GM12878 (cell line): ENCODE data around the gene ANP32A. TPM values are rescaled to one million over a fixed set of nuclear protein-coding genes. Genes with fewer than 3 reads are reported as not detected.

Experiments used
- ATAC-seq: fragments of 200-7000 bp; cut with Tn5 transposase; 3 replicates; pipeline ENCODE4 v1.9.1; 2020; ENCODE audit warnings: mild to moderate bottlenecking, moderate library complexity
- BruUV-seq: library from RNA; stranded (reverse); fragments of 400-500 nt; replicated peaks from 2 replicates; lab custom pipeline; 2021; lab: Mats Ljungman, UMichigan
- CTCF ChIA-PET: fragments of 300-600 bp; sonication (Branson Sonifier 250); formaldehyde crosslinking; extraction: SDS; loops from one replicate; lab custom pipeline; 2021; ENCODE audit warnings: inconsistent platforms; lab: Yijun Ruan, JAX
- POLR2A ChIA-PET: fragments of 350-600 bp; formaldehyde crosslinking; extraction: SDS; loops from one replicate; lab custom pipeline; 2021; ENCODE audit warnings: inconsistent platforms; lab: Charles Lee
- RAD21 ChIA-PET: fragments of 300-600 bp; sonication (Branson Sonifier 250); formaldehyde crosslinking; loops from one replicate; lab custom pipeline; 2023; ENCODE audit warnings: antibody characterized with exemption; ENCODE audit not compliant: unreplicated experiment; lab: Charles Lee
- SMC1A ChIA-PET: fragments of 300-600 bp; sonication (Branson Sonifier 250); formaldehyde crosslinking; loops from one replicate; lab custom pipeline; 2023; ENCODE audit not compliant: unreplicated experiment, uncharacterized antibody; lab: Charles Lee
- DNase-seq: peaks from one replicate; pipeline ENCODE4 v3.0.0-alpha.2; 2011; ENCODE audit warnings: low read depth, low spot score
- FAIRE-seq: peaks from 3 replicates; lab custom pipeline; 2011; peaks lifted over from hg19 to GRCh38; lab: Jason Lieb, UNC
- H2AFZ ChIP-seq: 2 replicates; pipeline ENCODE4 v1.6.0; 2011; ENCODE audit warnings: low read depth, low read length, control low read depth; ENCODE audit not compliant: control insufficient read depth
- H3K27ac ChIP-seq: 2 replicates; pipeline ENCODE4 v1.5.1; 2011; ENCODE audit warnings: control low read depth; ENCODE audit not compliant: control insufficient read depth, insufficient read depth
- H3K27me3 ChIP-seq, 2 experiments: replicated peaks in 1 of 2; 2 replicates each; pipeline versions ENCODE4 v1.6.0 to v1.6.1; 2011; ENCODE audit warnings: low read length in 1 of 2; ENCODE audit not compliant: control insufficient read depth in 2 of 2, insufficient read depth in 2 of 2
- H3K36me3 ChIP-seq, 2 experiments: 2 replicates each; pipeline ENCODE4 v1.5.1; 2011; ENCODE audit warnings: low read length in 1 of 2; ENCODE audit not compliant: control insufficient read depth in 2 of 2, insufficient read depth in 2 of 2
- H3K4me1 ChIP-seq: 2 replicates; pipeline ENCODE4 v1.6.1; 2011; ENCODE audit warnings: mild to moderate bottlenecking, low read length, moderate library complexity, mixed read lengths; ENCODE audit not compliant: control insufficient read depth, insufficient read depth
- H3K4me2 ChIP-seq: 2 replicates; pipeline ENCODE4 v1.6.0; 2011; ENCODE audit warnings: control low read depth; ENCODE audit not compliant: control insufficient read depth, insufficient read depth
- H3K4me3 ChIP-seq: fragments of 200-600 bp; sonication (generic); 2 replicates; pipeline ENCODE4 v1.5.1; 2016
- H3K79me2 ChIP-seq: 2 replicates; pipeline ENCODE4 v1.6.0; 2011; ENCODE audit warnings: low read length; ENCODE audit not compliant: control insufficient read depth, insufficient read depth
- H3K9ac ChIP-seq: 2 replicates; pipeline ENCODE4 v1.8.0; 2011; ENCODE audit warnings: low read length, control low read depth, mixed read lengths; ENCODE audit not compliant: control insufficient read depth, insufficient read depth
- H3K9me3 ChIP-seq: replicated peaks from 3 replicates; pipeline ENCODE4 v1.5.1; 2011; ENCODE audit warnings: mild to moderate bottlenecking, low read length; ENCODE audit not compliant: control insufficient read depth, insufficient read depth
- H4K20me1 ChIP-seq: 2 replicates; pipeline ENCODE4 v1.6.0; 2011; ENCODE audit not compliant: control insufficient read depth, insufficient read depth
- ASH2L ChIP-seq: fragments of 300-600, 200-600 bp; sonication (generic); IDR thresholded peaks from 2 replicates; pipeline ENCODE4 v1.6.1; 2017; ENCODE audit warnings: low read depth, mild to moderate bottlenecking, borderline replicate concordance
- CBX5 ChIP-seq: sonication (generic); IDR thresholded peaks from 2 replicates; pipeline ENCODE4 v1.6.1; 2016; ENCODE audit warnings: low read depth, moderate library complexity, mild to moderate bottlenecking, inconsistent platforms
- CEBPB ChIP-seq, 2 experiments: fragments of 150-350 bp in 1 of 2; IDR thresholded peaks; 2 replicates each; pipeline ENCODE4 v1.6.1; 2012 to 2014; ENCODE audit warnings: low read depth in 2 of 2, low read length in 2 of 2, borderline replicate concordance in 1 of 2, inconsistent platforms in 1 of 2
- CREM ChIP-seq: IDR thresholded peaks from 2 replicates; pipeline ENCODE4 v1.6.1; 2014; ENCODE audit warnings: antibody characterized with exemption, low read depth
- NR2C1 ChIP-seq: fragments of 450-650 bp; IDR thresholded peaks from 2 replicates; pipeline ENCODE4 v1.6.1; 2017; ENCODE audit warnings: antibody characterized with exemption, mild to moderate bottlenecking, moderate library complexity
- NR2C2 ChIP-seq: IDR thresholded peaks from 2 replicates; pipeline ENCODE4 v1.6.1; 2011; ENCODE audit warnings: borderline replicate concordance, low read depth; ENCODE audit not compliant: control insufficient read depth, insufficient read length
- TARDBP ChIP-seq: IDR thresholded peaks from 2 replicates; pipeline ENCODE4 v1.6.1; 2016; ENCODE audit warnings: borderline replicate concordance
- WGBS: methylation state at CpG from one replicate; pipeline ENCODE4 v1.1.6; 2016; ENCODE audit warnings: low lambda C conversion rate; ENCODE audit not compliant: insufficient replicate concordance, insufficient coverage; ENCODE audit errors: missing lambda C conversion rate; 5-methylcytosine and 5-hydroxymethylcytosine counted together
- in situ Hi-C: fragments of 300-500 bp; cut with MboI; formaldehyde crosslinking; loops from 9 replicates; pipeline ENCODE4 v1.14.3; 2018; ENCODE audit warnings: mixed read lengths
- intact Hi-C: fragments of 100-400 bp; cut with micrococcal nuclease; formaldehyde crosslinking; loops from one replicate; pipeline ENCODE4 v1.14.2; 2022; ENCODE audit not compliant: unreplicated experiment
- polyA plus RNA-seq, 11 experiments: library from polyadenylated mRNA; depleted of rRNA in 4 of 11; unstranded in 6 of 11; stranded (reverse) in 5 of 11; fragments of >200 nt; fragmentation: Nextera tagmentation in 4 of 11; fragmentation: Illumina TruSeq in 1 of 11; extraction: Ambion mirVana in 4 of 11; extraction: Trizol in 1 of 11; gene quantifications; 1 replicate in 1 of 11; 2 replicates in 10 of 11; pipeline versions ENCODE4 v1.2.1 to v1.2.3, GENCODE V29; 2011 to 2016; ENCODE audit warnings: inconsistent platforms in 2 of 11, missing spikeins in 2 of 11, low read depth in 1 of 11
- total RNA-seq, 4 experiments: library from RNA; depleted of rRNA in 3 of 4; stranded (reverse); fragments of >200 nt in 3 of 4; fragmentation: Illumina TruSeq in 1 of 4; extraction: Trizol in 1 of 4; gene quantifications; 2 replicates each; pipeline versions ENCODE4 v1.2.1 to v1.2.3, GENCODE V29; 2013 to 2021
- TF ChIP-seq, protein P1 (sequence below): IDR thresholded peaks from 2 replicates; pipeline ENCODE4 v1.6.1; 2012; ENCODE audit warnings: mild to moderate bottlenecking, low read depth, low read length
- TF ChIP-seq, protein P2 (sequence below): IDR thresholded peaks from 2 replicates; pipeline ENCODE4 v1.6.1; 2011; ENCODE audit warnings: mild to moderate bottlenecking, low read depth, low read length, moderate library complexity; ENCODE audit not compliant: insufficient replicate concordance
- TF ChIP-seq, protein P3 (sequence below): IDR thresholded peaks from 2 replicates; pipeline ENCODE4 v1.6.1; 2011; ENCODE audit warnings: low read depth, mild to moderate bottlenecking, low read length, moderate library complexity, borderline replicate concordance; ENCODE audit errors: extremely low read depth
- TF ChIP-seq, protein P4 (sequence below): fragments of 450-650 bp; formaldehyde crosslinking; IDR thresholded peaks from 2 replicates; pipeline ENCODE4 v1.4.0; 2020; ENCODE audit warnings: mild to moderate bottlenecking, moderate library complexity

ANP32A gene
- total and polyA plus RNA-seq, 10 of the 15 experiments (the other 5 are each of a cell fraction or from before 2014, with no cell fraction given), result 29.6 to 666 (median 234) TPM

DNA sequence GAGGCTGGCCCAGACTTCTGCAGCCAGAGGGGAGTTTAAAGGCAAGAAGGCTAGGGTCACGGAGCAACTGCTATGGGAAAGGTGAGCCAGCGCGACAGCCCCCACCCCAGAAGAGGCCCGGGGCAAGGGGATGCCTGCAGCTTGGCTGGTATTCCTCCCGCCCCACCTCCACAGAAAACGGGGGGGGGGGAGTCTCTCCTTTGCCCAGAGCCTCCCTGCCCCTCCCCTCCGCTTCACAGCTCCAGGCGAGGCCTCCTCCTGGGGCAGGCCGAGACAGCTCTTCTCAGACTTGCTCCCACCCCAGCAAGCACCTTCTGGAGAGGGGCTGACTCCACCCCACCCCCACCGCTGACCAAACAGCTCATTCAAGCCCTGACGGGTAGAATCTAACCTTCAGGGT lies 13.4 kb downstream of the ANP32A start (continued):
- TF ChIP-seq, protein P1, sequence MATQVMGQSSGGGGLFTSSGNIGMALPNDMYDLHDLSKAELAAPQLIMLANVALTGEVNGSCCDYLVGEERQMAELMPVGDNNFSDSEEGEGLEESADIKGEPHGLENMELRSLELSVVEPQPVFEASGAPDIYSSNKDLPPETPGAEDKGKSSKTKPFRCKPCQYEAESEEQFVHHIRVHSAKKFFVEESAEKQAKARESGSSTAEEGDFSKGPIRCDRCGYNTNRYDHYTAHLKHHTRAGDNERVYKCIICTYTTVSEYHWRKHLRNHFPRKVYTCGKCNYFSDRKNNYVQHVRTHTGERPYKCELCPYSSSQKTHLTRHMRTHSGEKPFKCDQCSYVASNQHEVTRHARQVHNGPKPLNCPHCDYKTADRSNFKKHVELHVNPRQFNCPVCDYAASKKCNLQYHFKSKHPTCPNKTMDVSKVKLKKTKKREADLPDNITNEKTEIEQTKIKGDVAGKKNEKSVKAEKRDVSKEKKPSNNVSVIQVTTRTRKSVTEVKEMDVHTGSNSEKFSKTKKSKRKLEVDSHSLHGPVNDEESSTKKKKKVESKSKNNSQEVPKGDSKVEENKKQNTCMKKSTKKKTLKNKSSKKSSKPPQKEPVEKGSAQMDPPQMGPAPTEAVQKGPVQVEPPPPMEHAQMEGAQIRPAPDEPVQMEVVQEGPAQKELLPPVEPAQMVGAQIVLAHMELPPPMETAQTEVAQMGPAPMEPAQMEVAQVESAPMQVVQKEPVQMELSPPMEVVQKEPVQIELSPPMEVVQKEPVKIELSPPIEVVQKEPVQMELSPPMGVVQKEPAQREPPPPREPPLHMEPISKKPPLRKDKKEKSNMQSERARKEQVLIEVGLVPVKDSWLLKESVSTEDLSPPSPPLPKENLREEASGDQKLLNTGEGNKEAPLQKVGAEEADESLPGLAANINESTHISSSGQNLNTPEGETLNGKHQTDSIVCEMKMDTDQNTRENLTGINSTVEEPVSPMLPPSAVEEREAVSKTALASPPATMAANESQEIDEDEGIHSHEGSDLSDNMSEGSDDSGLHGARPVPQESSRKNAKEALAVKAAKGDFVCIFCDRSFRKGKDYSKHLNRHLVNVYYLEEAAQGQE, result no peak
- TF ChIP-seq CEBPB (IDR thresholded peaks at IDR 0.05; ENCODE audit: borderline replicate concordance in 1 of 2, low read depth in 2 of 2, low read length in 2 of 2) (no peak), NR2C1 (no peak), TARDBP (no peak)

DNA sequence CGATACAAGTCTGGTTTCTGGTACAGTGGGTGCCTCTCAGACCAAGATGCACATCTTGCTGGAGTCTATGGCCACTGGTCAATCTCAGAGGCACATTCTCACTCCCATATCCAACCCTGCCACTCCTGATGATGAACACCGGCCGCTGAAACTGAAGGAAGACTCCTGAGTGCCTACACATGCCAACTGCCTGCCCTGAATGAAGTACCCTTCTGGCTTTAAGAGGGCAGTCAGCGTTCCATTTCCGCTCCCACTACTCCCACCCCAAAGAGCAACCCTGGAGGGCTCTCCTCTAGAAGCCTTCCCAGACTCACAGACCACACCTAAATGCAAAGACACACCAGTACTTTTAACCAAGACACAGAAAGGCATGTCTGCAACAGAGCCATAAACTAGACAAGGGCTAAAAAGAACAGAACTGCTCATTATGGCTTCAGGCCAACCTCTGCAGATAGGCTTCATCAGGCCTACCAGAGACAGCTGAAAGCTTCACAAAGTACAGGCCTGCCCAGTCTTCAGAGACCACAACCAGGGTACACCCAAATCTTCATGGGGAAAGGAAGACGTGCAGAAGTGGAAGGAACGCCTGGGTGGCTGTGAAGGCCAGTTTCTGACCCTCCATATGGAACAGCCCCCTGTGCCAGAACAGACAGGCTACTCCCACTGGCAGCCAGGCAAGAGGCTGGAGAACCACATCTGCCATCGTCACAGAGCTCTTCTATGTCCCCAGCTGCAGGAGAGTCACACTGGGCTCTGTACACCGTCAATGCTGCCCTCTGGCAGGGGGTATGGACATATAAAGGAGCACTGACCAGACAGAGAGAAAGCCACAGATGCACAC lies 14.3 kb downstream of the ANP32A start:
- peaks cover 95% of the 10 kb centered on the region for H3K79me2 ChIP-seq
- in situ Hi-C loops, result loop anchor here (25.0 kb wide), 1 partner anchor 1269 kb away; the partner anchor contains the start of gene MAP2K5
- peaks cover 37% of the 10 kb centered on the region for H4K20me1 ChIP-seq
- SMC1A ChIA-PET, result interaction anchor here (1.4 kb wide), 1 partner anchor 10 kb away, joined by 4 read pairs; no protein-coding TSS in a partner anchor
- no peak overlapping the region for H2AFZ ChIP-seq
- RAD21 ChIA-PET, result no interaction called here
- H3K36me3 ChIP-seq, result peaks cover 24 to 29% of the 10 kb centered on the region in 2 experiments; a peak in 3 of 4 replicates
- H3K27me3 ChIP-seq, result no peaks in the 10 kb centered on the region
- intact Hi-C loops, result no loop called here
- FAIRE-seq, result no peak
- no peak for ATAC-seq
- no peak overlapping the region for H3K27ac ChIP-seq
- no TSS peak for BruUV-seq
- H3K4me2 ChIP-seq, result no peak overlapping the region
- DNase-seq, result no peak
- CTCF ChIA-PET, result interaction anchor here (1.0 to 1.8 kb wide), 3 partner anchors 10 to 22 kb away, joined by 3 to 6 read pairs (median 3); no protein-coding TSS in a partner anchor
- H3K9me3 ChIP-seq, result no peaks in the 10 kb centered on the region
- no peak overlapping the region for H3K4me3 ChIP-seq
- H3K9ac ChIP-seq, result no peak overlapping the region
- POLR2A ChIA-PET, result interaction anchor here (1.7 kb wide), 1 partner anchor 11 kb away, joined by 7 read pairs; no protein-coding TSS in a partner anchor
- WGBS, result 71% methylated on average over 9 of the region's 9 CpGs
- peaks cover 16% of the 10 kb centered on the region for H3K4me1 ChIP-seq
- TF ChIP-seq, protein P2, sequence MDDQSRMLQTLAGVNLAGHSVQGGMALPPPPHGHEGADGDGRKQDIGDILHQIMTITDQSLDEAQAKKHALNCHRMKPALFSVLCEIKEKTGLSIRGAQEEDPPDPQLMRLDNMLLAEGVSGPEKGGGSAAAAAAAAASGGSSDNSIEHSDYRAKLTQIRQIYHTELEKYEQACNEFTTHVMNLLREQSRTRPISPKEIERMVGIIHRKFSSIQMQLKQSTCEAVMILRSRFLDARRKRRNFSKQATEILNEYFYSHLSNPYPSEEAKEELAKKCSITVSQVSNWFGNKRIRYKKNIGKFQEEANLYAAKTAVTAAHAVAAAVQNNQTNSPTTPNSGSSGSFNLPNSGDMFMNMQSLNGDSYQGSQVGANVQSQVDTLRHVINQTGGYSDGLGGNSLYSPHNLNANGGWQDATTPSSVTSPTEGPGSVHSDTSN, result no peak
- TF ChIP-seq ASH2L (no peak), CREM (no peak), NR2C2 (no peak), CBX5 (no peak)
- TF ChIP-seq, protein P3, sequence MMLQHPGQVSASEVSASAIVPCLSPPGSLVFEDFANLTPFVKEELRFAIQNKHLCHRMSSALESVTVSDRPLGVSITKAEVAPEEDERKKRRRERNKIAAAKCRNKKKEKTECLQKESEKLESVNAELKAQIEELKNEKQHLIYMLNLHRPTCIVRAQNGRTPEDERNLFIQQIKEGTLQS, result no peak
- TF ChIP-seq, protein P4, sequence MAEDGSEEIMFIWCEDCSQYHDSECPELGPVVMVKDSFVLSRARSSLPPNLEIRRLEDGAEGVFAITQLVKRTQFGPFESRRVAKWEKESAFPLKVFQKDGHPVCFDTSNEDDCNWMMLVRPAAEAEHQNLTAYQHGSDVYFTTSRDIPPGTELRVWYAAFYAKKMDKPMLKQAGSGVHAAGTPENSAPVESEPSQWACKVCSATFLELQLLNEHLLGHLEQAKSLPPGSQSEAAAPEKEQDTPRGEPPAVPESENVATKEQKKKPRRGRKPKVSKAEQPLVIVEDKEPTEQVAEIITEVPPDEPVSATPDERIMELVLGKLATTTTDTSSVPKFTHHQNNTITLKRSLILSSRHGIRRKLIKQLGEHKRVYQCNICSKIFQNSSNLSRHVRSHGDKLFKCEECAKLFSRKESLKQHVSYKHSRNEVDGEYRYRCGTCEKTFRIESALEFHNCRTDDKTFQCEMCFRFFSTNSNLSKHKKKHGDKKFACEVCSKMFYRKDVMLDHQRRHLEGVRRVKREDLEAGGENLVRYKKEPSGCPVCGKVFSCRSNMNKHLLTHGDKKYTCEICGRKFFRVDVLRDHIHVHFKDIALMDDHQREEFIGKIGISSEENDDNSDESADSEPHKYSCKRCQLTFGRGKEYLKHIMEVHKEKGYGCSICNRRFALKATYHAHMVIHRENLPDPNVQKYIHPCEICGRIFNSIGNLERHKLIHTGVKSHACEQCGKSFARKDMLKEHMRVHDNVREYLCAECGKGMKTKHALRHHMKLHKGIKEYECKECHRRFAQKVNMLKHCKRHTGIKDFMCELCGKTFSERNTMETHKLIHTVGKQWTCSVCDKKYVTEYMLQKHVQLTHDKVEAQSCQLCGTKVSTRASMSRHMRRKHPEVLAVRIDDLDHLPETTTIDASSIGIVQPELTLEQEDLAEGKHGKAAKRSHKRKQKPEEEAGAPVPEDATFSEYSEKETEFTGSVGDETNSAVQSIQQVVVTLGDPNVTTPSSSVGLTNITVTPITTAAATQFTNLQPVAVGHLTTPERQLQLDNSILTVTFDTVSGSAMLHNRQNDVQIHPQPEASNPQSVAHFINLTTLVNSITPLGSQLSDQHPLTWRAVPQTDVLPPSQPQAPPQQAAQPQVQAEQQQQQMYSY (CRISPR knock-in tag), result no peak
